Measurements from ENCODE around the gene DENND4C. TPM values are rescaled to one million over a fixed set of nuclear protein-coding genes. Genes with fewer than 3 reads are reported as not detected.

Gene DENND4C
- total RNA-seq = 43.4 and 47.1 TPM in 2 replicates

GRCh38 chr9:19230355-19231125, at the start of gene DENND4C:
Gene DENND4C, plus strand, starts transcription at chr9:19230693. Its CDS starts 45,482 bp downstream, at chr9:19276175.

GRCh38 chr9:19408693-19409400, 178.4 kb downstream of the DENND4C start, which contains the start of gene ACER2:
Gene ACER2, plus strand, starts transcription at chr9:19409009. Its CDS starts 76 bp downstream, at chr9:19409085.

Other genes starting within 250 kb of the DENND4C start
- gene SAXO1, start 197.5 kb upstream of the DENND4C start, total RNA-seq = under 0.01 and 0.09 TPM in 2 replicates
- 49.5 and 70.6 TPM in 2 replicates for gene RRAGA, start 181.3 kb upstream of the DENND4C start, total RNA-seq
- gene HAUS6, start 127.8 kb upstream of the DENND4C start, total RNA-seq = 7.8 and 9.2 TPM in 2 replicates
- gene PLIN2, start 103.2 kb upstream of the DENND4C start, total RNA-seq = 238 and 662 TPM in 2 replicates
- gene RPS6, start 149.5 kb downstream of the DENND4C start, total RNA-seq = 2,485 and 2,749 TPM in 2 replicates
- 1.3 and 2.3 TPM in 2 replicates for gene ACER2, start 178.3 kb downstream of the DENND4C start, total RNA-seq